SH-SY5Y (cell line): Measurements from ENCODE around the gene PPP1R3C.

ENCODE experiments used
- GATA2 ChIP-seq: IDR thresholded peaks from 2 replicates; pipeline ENCODE4 v1.6.1; 2011; ENCODE audit warnings: mild to moderate bottlenecking, low read depth, low read length
- GATA3 ChIP-seq: IDR thresholded peaks from 2 replicates; pipeline ENCODE4 v1.6.1; 2011; ENCODE audit warnings: low read depth, mild to moderate bottlenecking, low read length, moderate library complexity

The PPP1R3C gene

GRCh38 chr10:91632671-91633550, at the start of gene PPP1R3C:
TSS of gene PPP1R3C (minus strand) at chr10:91633071. CDS start at chr10:91632969, 102 bp downstream.
- TF ChIP-seq GATA2: peak; percentile 91
- TF ChIP-seq GATA3: no peak

- TF ChIP-seq GATA2 (no peak), GATA3 (no peak)
Observed at GRCh38 chr10:91681361-91682276, 48.7 kb upstream of the PPP1R3C start.

GRCh38 chr10:91680487-91680886, 47.6 kb upstream of the PPP1R3C start:
- no peak for TF ChIP-seq GATA2
- no peak for TF ChIP-seq GATA3

- TF ChIP-seq GATA3: no peak
- no peak for TF ChIP-seq GATA2
Observed at GRCh38 chr10:91679296-91679695, 46.4 kb upstream of the PPP1R3C start.

GRCh38 chr10:91677911-91678310, 45.0 kb upstream of the PPP1R3C start:
- TF ChIP-seq GATA3 (no peak), GATA2 (no peak)

GRCh38 chr10:91672021-91672608, 39.2 kb upstream of the PPP1R3C start:
- TF ChIP-seq GATA2 (peak; percentile 70), GATA3 (peak; percentile 49; the same call in 1 of the 2 replicates)

- TF ChIP-seq GATA2 (no peak), GATA3 (no peak)
Observed at GRCh38 chr10:91668913-91669312, 36.0 kb upstream of the PPP1R3C start.

GRCh38 chr10:91665842-91666241, 33.0 kb upstream of the PPP1R3C start:
- TF ChIP-seq GATA2 (no peak), GATA3 (no peak)

- TF ChIP-seq GATA2 (no peak), GATA3 (no peak)
Observed at GRCh38 chr10:91664426-91664825, 31.6 kb upstream of the PPP1R3C start.

- TF ChIP-seq GATA2: no peak
- TF ChIP-seq GATA3: no peak
Observed at GRCh38 chr10:91662993-91663392, 30.1 kb upstream of the PPP1R3C start.

- TF ChIP-seq GATA3: no peak
- no peak for TF ChIP-seq GATA2
Observed at GRCh38 chr10:91653219-91653870, 20.5 kb upstream of the PPP1R3C start.

- TF ChIP-seq GATA3 (no peak), GATA2 (no peak)
Observed at GRCh38 chr10:91652364-91652763, 19.5 kb upstream of the PPP1R3C start.

GRCh38 chr10:91643700-91644099, 10.8 kb upstream of the PPP1R3C start:
- TF ChIP-seq GATA3 (no peak), GATA2 (no peak)

GRCh38 chr10:91642831-91643692, 10.2 kb upstream of the PPP1R3C start:
- TF ChIP-seq GATA3: no peak
